HCT116 (cell line): ENCODE data around the gene DNAAF6. TPM values are rescaled to one million over a fixed set of nuclear protein-coding genes. Genes with fewer than 3 reads are reported as not detected.
A peak's percentile ranks its signal among the peaks of the same experiment; 100 is the strongest.

Experiments used
- ATAC-seq: fragments of 200-7000 bp; cut with Tn5 transposase; 2 replicates; pipeline ENCODE4 v1.9.1; 2020; ENCODE audit warnings: mild to moderate bottlenecking, moderate library complexity
- BruUV-seq: library from RNA; stranded (reverse); fragments of 400-500 nt; replicated peaks from 2 replicates; lab custom pipeline; 2021; lab: Mats Ljungman, UMichigan
- CTCF ChIA-PET: fragments of 300-600 bp; sonication (Branson Sonifier 250); formaldehyde crosslinking; loops from one replicate; lab custom pipeline; 2021; ENCODE audit warnings: antibody characterized with exemption; lab: Charles Lee
- POLR2A ChIA-PET: fragments of 300-600, 350-600 bp; sonication (Branson Sonifier 250); formaldehyde crosslinking; loops from one replicate; lab custom pipeline; 2021; ENCODE audit warnings: antibody characterized with exemption; lab: Charles Lee
- RAD21 ChIA-PET, 2 experiments: fragments of 300-600 bp; sonication (Branson Sonifier 250); formaldehyde crosslinking; loops; one replicate each; lab custom pipeline; 2023; ENCODE audit warnings: low total read pairs in 2 of 2; ENCODE audit not compliant: uncharacterized antibody in 2 of 2, unreplicated experiment in 2 of 2, low non-redundant PET in 1 of 2; lab: Charles Lee
- DNase-seq: peaks from one replicate; pipeline ENCODE4 v3.0.0-alpha.2; 2010; ENCODE audit warnings: low read depth, low spot score
- H2AFZ ChIP-seq: fragments of 200-600 bp; shearing (Covaris generic), sonication (generic); 2 replicates; pipeline ENCODE4 v1.6.1; 2017; ENCODE audit warnings: low read depth, mixed run types, mixed read lengths, antibody characterized with exemption, low read length; ENCODE audit not compliant: poor library complexity, severe bottlenecking
- H3K27ac ChIP-seq: 2 replicates; pipeline ENCODE4 v1.5.1; 2012; ENCODE audit warnings: low read depth, low read length
- H3K27me3 ChIP-seq: fragments of 200-600 bp; sonication (generic); 2 replicates; pipeline ENCODE4 v1.6.1; 2016; ENCODE audit warnings: mixed run types, low read length, mixed read lengths; ENCODE audit not compliant: insufficient read depth
- H3K36me3 ChIP-seq, 2 experiments: fragments of 200-500 bp in 1 of 2; fragments of 200-600 bp in 1 of 2; sonication (Bioruptor generic) in 1 of 2; sonication (generic) in 1 of 2; 2 replicates each; pipeline versions ENCODE4 v1.5.1 to v1.6.1; 2014 to 2016; ENCODE audit warnings: low read length in 2 of 2, inconsistent platforms in 1 of 2, mixed read lengths in 1 of 2, mixed run types in 1 of 2; ENCODE audit not compliant: insufficient read depth in 2 of 2, control insufficient read depth in 1 of 2
- H3K4me1 ChIP-seq, 2 experiments: fragments of 200-600 bp in 1 of 2; sonication (generic) in 1 of 2; 2 replicates each; pipeline versions ENCODE4 v1.5.1 to v1.6.1; 2012 to 2017; ENCODE audit warnings: low read length in 2 of 2, inconsistent platforms in 1 of 2, mild to moderate bottlenecking in 1 of 2, mixed read lengths in 1 of 2, mixed run types in 1 of 2, moderate library complexity in 1 of 2; ENCODE audit not compliant: insufficient read depth in 2 of 2, control insufficient read depth in 1 of 2
- H3K4me2 ChIP-seq: fragments of 200-600 bp; sonication (generic); 2 replicates; pipeline ENCODE4 v1.6.1; 2017; ENCODE audit warnings: mixed run types, low read length, mixed read lengths
- H3K4me3 ChIP-seq, 2 experiments: fragments of 200-600 bp in 1 of 2; sonication (generic) in 1 of 2; replicated peaks in 1 of 2; 2 replicates each; pipeline ENCODE4 v1.5.1; 2011 to 2016; ENCODE audit warnings: low read length in 2 of 2, control low read depth in 1 of 2, low read depth in 1 of 2, mild to moderate bottlenecking in 1 of 2, mixed read lengths in 1 of 2, mixed run types in 1 of 2
- H3K79me2 ChIP-seq: fragments of 200-600 bp; sonication (generic); 2 replicates; pipeline ENCODE4 v1.6.1; 2017; ENCODE audit warnings: mild to moderate bottlenecking, mixed run types, low read length, moderate library complexity, mixed read lengths; ENCODE audit not compliant: insufficient read depth
- H3K9ac ChIP-seq: fragments of 200-600 bp; sonication (generic); 2 replicates; pipeline ENCODE4 v1.6.1; 2016; ENCODE audit warnings: low read length, mixed read lengths
- H3K9me2 ChIP-seq: fragments of 200-600 bp; sonication (generic), shearing (Covaris generic); 2 replicates; pipeline ENCODE4 v1.6.1; 2017; ENCODE audit warnings: mixed run types, mild to moderate bottlenecking, moderate library complexity; ENCODE audit not compliant: insufficient read depth
- H3K9me3 ChIP-seq, 2 experiments: fragments of 200-500 bp in 1 of 2; fragments of 200-600 bp in 1 of 2; sonication (Bioruptor generic) in 1 of 2; sonication (generic) in 1 of 2; 2 replicates each; pipeline ENCODE4 v1.6.1; 2014 to 2017; ENCODE audit warnings: low read length in 2 of 2, mixed read lengths in 2 of 2, inconsistent platforms in 1 of 2, low read depth in 1 of 2, mild to moderate bottlenecking in 1 of 2, mixed run types in 1 of 2, moderate library complexity in 1 of 2; ENCODE audit not compliant: control insufficient read depth in 1 of 2, insufficient read depth in 1 of 2
- H4K20me1 ChIP-seq: fragments of 200-600 bp; sonication (generic), shearing (Covaris generic); 2 replicates; pipeline ENCODE4 v1.6.1; 2017; ENCODE audit warnings: mixed run types, mild to moderate bottlenecking, moderate library complexity; ENCODE audit not compliant: insufficient read depth
- CBX3 ChIP-seq: IDR thresholded peaks from 2 replicates; pipeline ENCODE4 v1.6.1; 2012; ENCODE audit warnings: low read depth
- ELF1 ChIP-seq: IDR thresholded peaks from 2 replicates; pipeline ENCODE4 v1.6.1; 2012; ENCODE audit warnings: low read depth, borderline replicate concordance
- JUND ChIP-seq: IDR thresholded peaks from 2 replicates; pipeline ENCODE4 v1.6.1; 2012
- POLR2A ChIP-seq: IDR thresholded peaks from 2 replicates; pipeline ENCODE4 v1.7.0; 2011; ENCODE audit warnings: borderline replicate concordance; ENCODE audit not compliant: insufficient read depth, insufficient read length; ENCODE audit errors: extremely low read depth
- POLR2AphosphoS5 ChIP-seq: IDR thresholded peaks from 2 replicates; pipeline ENCODE4 v1.6.1; 2011; ENCODE audit warnings: mild to moderate bottlenecking, low read depth, low read length, moderate library complexity
- RAD21 ChIP-seq: IDR thresholded peaks from 2 replicates; pipeline ENCODE4 v1.6.1; 2012; ENCODE audit warnings: low read depth, mild to moderate bottlenecking
- SIN3A ChIP-seq: IDR thresholded peaks from 2 replicates; pipeline ENCODE4 v1.6.1; 2012; ENCODE audit warnings: low read depth
- SP1 ChIP-seq: IDR thresholded peaks from 2 replicates; pipeline ENCODE4 v1.6.1; 2012; ENCODE audit warnings: low read depth
- ZNF274 ChIP-seq: fragments of 200-500 bp; sonication (Bioruptor generic); IDR thresholded peaks from 2 replicates; pipeline ENCODE4 v1.6.1; 2014; ENCODE audit warnings: mild to moderate bottlenecking, low read depth, low read length, inconsistent platforms
- intact Hi-C: fragments of 100-400 bp; cut with micrococcal nuclease; formaldehyde crosslinking; loops from 2 replicates; pipeline ENCODE4 v1.10.0; 2022
- total RNA-seq: library from RNA; stranded (reverse); gene quantifications from one replicate; pipeline ENCODE4 v1.2.1, GENCODE V29; 2021; ENCODE audit not compliant: unreplicated experiment
- TF ChIP-seq, protein P1 (sequence below): IDR thresholded peaks from 2 replicates; pipeline ENCODE4 v1.6.1; 2011; ENCODE audit warnings: mild to moderate bottlenecking, low read length, moderate library complexity; ENCODE audit not compliant: insufficient replicate concordance; ENCODE audit errors: extremely low read depth
- TF ChIP-seq, protein P2 (sequence below), 3 experiments: fragments of 200-600 bp in 1 of 3; sonication (generic) in 1 of 3; IDR thresholded peaks in 2 of 3; conservative IDR thresholded peaks in 1 of 3; 2 replicates each; pipeline ENCODE4 v1.5.1; 2012 to 2017; ENCODE audit warnings: low read depth in 2 of 3, low read length in 2 of 3, antibody characterized with exemption in 1 of 3, borderline replicate concordance in 1 of 3, control low read depth in 1 of 3, mild to moderate bottlenecking in 1 of 3, mixed read lengths in 1 of 3, mixed run types in 1 of 3, moderate library complexity in 1 of 3; ENCODE audit not compliant: insufficient read depth in 1 of 3
- TF ChIP-seq, protein P3 (sequence below): IDR thresholded peaks from 2 replicates; pipeline ENCODE4 v1.6.1; 2012; ENCODE audit warnings: low read depth
- TF ChIP-seq, protein P4 (sequence below): IDR thresholded peaks from 2 replicates; pipeline ENCODE4 v1.6.1; 2012

The DNAAF6 gene
- total RNA-seq, 1 experiment from 2014 or later, result not detected

DNA sequence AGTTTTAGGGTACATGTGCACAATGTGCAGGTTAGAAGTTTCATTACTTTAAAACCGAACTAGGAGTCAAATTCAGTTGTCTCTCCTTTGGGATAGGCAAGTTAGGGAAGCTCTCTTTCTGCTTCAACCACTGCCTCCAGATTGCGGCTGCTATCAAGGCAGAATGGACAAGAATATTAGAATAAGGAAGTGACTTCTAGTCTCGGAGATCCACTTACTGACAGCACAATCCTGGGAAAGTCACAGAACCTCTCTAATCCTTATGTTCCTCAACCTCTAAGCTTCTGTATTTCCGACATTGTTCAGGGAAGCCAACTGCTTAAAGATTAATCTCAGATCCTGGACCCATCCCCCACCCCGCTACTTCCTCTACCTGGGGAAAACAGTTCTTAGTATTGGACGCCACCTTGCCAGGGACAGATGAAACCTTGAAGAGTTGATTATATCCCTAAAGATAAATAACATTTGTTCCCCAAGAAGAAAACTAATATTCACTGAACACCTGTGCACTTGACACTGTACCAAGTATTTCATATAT lies 2.3 kb upstream of the DNAAF6 start:
- Histone ChIP-seq H3K79me2 (peaks cover 11% of the 10 kb centered on the region; the same call in 1 of the 2 replicates), H3K27ac (0 out of 2 replicates have a peak overlapping the region, but pooled peaks have one; percentile 22), H2AFZ (no peak overlapping the region), H3K36me3 (no peaks in the 10 kb centered on the region), H3K27me3 (no peaks in the 10 kb centered on the region), H3K4me3 (no peak overlapping the region), H4K20me1 (no peaks in the 10 kb centered on the region), H3K4me1 (peaks cover 0 to 21% of the 10 kb centered on the region in 2 experiments; a peak in 3 of 4 replicates), H3K4me2 (peak overlapping the region; percentile 42; the same call in 1 of the 2 replicates), H3K9me2 (no peaks in the 10 kb centered on the region), H3K9me3 (no peaks in the 10 kb centered on the region), H3K9ac (no peak overlapping the region)
- ATAC-seq (no peak), DNase-seq (no peak)
- BruUV-seq, result TSS peak; percentile 18
- ChIA-PET RAD21 (no interaction called here), CTCF (no interaction called here), POLR2A (interaction anchor here (0.8 kb wide), 1 partner anchor 9 kb away, joined by 3 read pairs; no protein-coding TSS in a partner anchor)
- intact Hi-C loops, result loop anchor here (10.0 kb wide), 1 partner anchor 69 kb away; no protein-coding TSS in a partner anchor
- TF ChIP-seq CBX3 (no peak), POLR2A (no peak), ELF1 (no peak), ZNF274 (no peak), POLR2AphosphoS5 (no peak), SP1 (no peak), SIN3A (no peak), RAD21 (no peak), JUND (no peak)
- TF ChIP-seq, protein P1, sequence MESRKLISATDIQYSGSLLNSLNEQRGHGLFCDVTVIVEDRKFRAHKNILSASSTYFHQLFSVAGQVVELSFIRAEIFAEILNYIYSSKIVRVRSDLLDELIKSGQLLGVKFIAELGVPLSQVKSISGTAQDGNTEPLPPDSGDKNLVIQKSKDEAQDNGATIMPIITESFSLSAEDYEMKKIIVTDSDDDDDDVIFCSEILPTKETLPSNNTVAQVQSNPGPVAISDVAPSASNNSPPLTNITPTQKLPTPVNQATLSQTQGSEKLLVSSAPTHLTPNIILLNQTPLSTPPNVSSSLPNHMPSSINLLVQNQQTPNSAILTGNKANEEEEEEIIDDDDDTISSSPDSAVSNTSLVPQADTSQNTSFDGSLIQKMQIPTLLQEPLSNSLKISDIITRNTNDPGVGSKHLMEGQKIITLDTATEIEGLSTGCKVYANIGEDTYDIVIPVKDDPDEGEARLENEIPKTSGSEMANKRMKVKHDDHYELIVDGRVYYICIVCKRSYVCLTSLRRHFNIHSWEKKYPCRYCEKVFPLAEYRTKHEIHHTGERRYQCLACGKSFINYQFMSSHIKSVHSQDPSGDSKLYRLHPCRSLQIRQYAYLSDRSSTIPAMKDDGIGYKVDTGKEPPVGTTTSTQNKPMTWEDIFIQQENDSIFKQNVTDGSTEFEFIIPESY, result no peak
- TF ChIP-seq, protein P2, sequence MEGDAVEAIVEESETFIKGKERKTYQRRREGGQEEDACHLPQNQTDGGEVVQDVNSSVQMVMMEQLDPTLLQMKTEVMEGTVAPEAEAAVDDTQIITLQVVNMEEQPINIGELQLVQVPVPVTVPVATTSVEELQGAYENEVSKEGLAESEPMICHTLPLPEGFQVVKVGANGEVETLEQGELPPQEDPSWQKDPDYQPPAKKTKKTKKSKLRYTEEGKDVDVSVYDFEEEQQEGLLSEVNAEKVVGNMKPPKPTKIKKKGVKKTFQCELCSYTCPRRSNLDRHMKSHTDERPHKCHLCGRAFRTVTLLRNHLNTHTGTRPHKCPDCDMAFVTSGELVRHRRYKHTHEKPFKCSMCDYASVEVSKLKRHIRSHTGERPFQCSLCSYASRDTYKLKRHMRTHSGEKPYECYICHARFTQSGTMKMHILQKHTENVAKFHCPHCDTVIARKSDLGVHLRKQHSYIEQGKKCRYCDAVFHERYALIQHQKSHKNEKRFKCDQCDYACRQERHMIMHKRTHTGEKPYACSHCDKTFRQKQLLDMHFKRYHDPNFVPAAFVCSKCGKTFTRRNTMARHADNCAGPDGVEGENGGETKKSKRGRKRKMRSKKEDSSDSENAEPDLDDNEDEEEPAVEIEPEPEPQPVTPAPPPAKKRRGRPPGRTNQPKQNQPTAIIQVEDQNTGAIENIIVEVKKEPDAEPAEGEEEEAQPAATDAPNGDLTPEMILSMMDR (IDR thresholded peaks at IDR 0.05 in 2 of 3, conservative IDR thresholded peaks at IDR 0.05 in 1 of 3; ENCODE audit: borderline replicate concordance in 1 of 3, insufficient read depth in 1 of 3, low read depth in 2 of 3, low read length in 2 of 3), result no peak
- TF ChIP-seq, protein P3, sequence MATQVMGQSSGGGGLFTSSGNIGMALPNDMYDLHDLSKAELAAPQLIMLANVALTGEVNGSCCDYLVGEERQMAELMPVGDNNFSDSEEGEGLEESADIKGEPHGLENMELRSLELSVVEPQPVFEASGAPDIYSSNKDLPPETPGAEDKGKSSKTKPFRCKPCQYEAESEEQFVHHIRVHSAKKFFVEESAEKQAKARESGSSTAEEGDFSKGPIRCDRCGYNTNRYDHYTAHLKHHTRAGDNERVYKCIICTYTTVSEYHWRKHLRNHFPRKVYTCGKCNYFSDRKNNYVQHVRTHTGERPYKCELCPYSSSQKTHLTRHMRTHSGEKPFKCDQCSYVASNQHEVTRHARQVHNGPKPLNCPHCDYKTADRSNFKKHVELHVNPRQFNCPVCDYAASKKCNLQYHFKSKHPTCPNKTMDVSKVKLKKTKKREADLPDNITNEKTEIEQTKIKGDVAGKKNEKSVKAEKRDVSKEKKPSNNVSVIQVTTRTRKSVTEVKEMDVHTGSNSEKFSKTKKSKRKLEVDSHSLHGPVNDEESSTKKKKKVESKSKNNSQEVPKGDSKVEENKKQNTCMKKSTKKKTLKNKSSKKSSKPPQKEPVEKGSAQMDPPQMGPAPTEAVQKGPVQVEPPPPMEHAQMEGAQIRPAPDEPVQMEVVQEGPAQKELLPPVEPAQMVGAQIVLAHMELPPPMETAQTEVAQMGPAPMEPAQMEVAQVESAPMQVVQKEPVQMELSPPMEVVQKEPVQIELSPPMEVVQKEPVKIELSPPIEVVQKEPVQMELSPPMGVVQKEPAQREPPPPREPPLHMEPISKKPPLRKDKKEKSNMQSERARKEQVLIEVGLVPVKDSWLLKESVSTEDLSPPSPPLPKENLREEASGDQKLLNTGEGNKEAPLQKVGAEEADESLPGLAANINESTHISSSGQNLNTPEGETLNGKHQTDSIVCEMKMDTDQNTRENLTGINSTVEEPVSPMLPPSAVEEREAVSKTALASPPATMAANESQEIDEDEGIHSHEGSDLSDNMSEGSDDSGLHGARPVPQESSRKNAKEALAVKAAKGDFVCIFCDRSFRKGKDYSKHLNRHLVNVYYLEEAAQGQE, result no peak
- TF ChIP-seq, protein P4, sequence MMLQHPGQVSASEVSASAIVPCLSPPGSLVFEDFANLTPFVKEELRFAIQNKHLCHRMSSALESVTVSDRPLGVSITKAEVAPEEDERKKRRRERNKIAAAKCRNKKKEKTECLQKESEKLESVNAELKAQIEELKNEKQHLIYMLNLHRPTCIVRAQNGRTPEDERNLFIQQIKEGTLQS, result no peak
